ENCODE data around the gene BBX.

DNA sequence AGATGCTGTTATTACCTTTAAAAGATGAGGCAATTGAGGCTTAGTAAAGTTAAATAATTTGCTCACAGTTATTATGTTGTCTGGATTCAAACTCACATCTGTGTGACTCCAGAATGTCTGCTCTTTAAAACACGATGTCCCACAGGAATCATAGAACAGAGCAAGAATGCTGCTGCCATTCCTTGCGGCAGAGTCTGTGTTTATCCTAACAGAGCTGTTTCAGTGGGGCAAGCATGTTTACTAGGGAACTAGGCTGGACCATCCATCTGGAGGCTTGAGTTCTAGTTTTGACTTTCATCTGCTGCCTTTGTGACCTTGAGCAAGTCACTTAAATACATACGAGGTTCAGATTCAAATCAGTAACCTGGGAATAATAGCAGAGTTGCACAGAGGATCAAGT is 72.1 kb downstream of the BBX start:
- no peak for TF ChIP-seq POLR2A (IDR thresholded peaks at IDR 0.05; ENCODE audit: low read length)
- TF ChIP-seq GATA1 (IDR thresholded peaks at IDR 0.05; ENCODE audit: low read depth, low read length), result no peak
